OCI-LY7 (cell line): Measurements from ENCODE around the gene HUNK.

ENCODE experiments used
- EZH2phosphoT487 ChIP-seq: fragments of 200-600 bp; sonication (generic); IDR thresholded peaks from 2 replicates; pipeline ENCODE4 v1.6.1; 2018; ENCODE audit warnings: low read depth, borderline replicate concordance, mild to moderate bottlenecking, mixed run types, antibody characterized with exemption, low read length, moderate library complexity, mixed read lengths
- TF ChIP-seq, protein P1 (sequence below): fragments of 200-600 bp; sonication (generic); conservative IDR thresholded peaks from 2 replicates; pipeline ENCODE4 v1.5.1; 2014; ENCODE audit warnings: mild to moderate bottlenecking, antibody characterized with exemption, low read length, moderate library complexity, mixed read lengths

DNA sequence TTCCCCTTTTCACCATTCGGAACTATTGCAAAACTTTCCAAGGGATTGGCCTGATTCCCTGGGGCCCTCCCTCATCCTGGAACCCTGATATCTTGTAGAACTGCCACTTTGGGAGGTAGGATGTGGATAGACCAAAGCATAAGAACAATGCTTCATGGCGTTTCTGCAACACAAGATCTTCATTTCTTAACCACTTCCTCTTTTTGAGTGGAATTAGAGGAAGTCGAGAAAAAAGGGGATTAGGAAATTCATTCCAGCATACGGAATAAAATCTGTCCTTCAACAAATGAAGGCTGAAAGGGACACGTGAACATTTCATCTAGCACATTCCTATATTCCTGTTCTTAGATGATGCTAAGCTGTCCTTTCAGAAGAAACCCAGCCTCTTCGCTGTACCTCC lies 149.3 kb downstream of the HUNK start:
- TF ChIP-seq, protein P1, sequence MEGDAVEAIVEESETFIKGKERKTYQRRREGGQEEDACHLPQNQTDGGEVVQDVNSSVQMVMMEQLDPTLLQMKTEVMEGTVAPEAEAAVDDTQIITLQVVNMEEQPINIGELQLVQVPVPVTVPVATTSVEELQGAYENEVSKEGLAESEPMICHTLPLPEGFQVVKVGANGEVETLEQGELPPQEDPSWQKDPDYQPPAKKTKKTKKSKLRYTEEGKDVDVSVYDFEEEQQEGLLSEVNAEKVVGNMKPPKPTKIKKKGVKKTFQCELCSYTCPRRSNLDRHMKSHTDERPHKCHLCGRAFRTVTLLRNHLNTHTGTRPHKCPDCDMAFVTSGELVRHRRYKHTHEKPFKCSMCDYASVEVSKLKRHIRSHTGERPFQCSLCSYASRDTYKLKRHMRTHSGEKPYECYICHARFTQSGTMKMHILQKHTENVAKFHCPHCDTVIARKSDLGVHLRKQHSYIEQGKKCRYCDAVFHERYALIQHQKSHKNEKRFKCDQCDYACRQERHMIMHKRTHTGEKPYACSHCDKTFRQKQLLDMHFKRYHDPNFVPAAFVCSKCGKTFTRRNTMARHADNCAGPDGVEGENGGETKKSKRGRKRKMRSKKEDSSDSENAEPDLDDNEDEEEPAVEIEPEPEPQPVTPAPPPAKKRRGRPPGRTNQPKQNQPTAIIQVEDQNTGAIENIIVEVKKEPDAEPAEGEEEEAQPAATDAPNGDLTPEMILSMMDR, result no peak
- TF ChIP-seq EZH2phosphoT487, result no peak
